Gastroesophageal sphincter (tissue), 3 donors: ENCODE measurements around the gene CLEC4G.

Source experiments
- CTCF ChIP-seq, 4 experiments: fragments of 200-600 bp in 2 of 4; fragments of 450-650 bp in 2 of 4; sonication (generic) in 1 of 4; IDR thresholded peaks; one replicate each; pipeline ENCODE4 v1.5.1; 2017 to 2019; ENCODE audit warnings: antibody characterized with exemption in 4 of 4, mild to moderate bottlenecking in 2 of 4, moderate library complexity in 2 of 4
- EP300 ChIP-seq: sonication (generic); formaldehyde crosslinking; IDR thresholded peaks from one replicate; pipeline ENCODE4 v1.6.1; 2017; ENCODE audit warnings: antibody characterized with exemption, mild to moderate bottlenecking
- POLR2A ChIP-seq, 2 donors: fragments of 450-650 bp; IDR thresholded peaks; one replicate each; pipeline ENCODE4 v1.6.1; 2017; ENCODE audit warnings: antibody characterized with exemption in 2 of 2, mild to moderate bottlenecking in 2 of 2, moderate library complexity in 1 of 2
- POLR2AphosphoS5 ChIP-seq: sonication (generic); formaldehyde crosslinking; IDR thresholded peaks from one replicate; pipeline ENCODE4 v1.6.1; 2017; ENCODE audit warnings: antibody characterized with exemption

GRCh38 chr19:7737215-7737614 is 5.3 kb upstream of the CLEC4G start:
- TF ChIP-seq CTCF (IDR thresholded peaks at IDR 0.05) (no peak), POLR2AphosphoS5 (no peak), POLR2A (IDR thresholded peaks at IDR 0.05) (no peak), EP300 (no peak)
